MM.1S (cell line): ENCODE measurements around the gene NEK11.

Experiments used
- DNase-seq: peaks from one replicate; pipeline ENCODE4 v3.0.0-alpha.2; 2015
- H2AFZ ChIP-seq: fragments of 300-600 bp; sonication (generic); 2 replicates; pipeline ENCODE4 v1.6.0; 2016; ENCODE audit warnings: antibody characterized with exemption, low read length
- H3F3A ChIP-seq: fragments of 300-600 bp; sonication (generic); 2 replicates; pipeline ENCODE4 v1.6.1; 2016; ENCODE audit warnings: mild to moderate bottlenecking, antibody characterized with exemption, low read length, moderate library complexity, mixed read lengths; ENCODE audit not compliant: insufficient read depth
- H3K27ac ChIP-seq: fragments of 300-600 bp; sonication (generic); 2 replicates; pipeline ENCODE4 v1.5.1; 2016; ENCODE audit warnings: mild to moderate bottlenecking, low read length
- H3K27me3 ChIP-seq: fragments of 300-600 bp; sonication (generic); replicated peaks from 2 replicates; pipeline ENCODE4 v1.6.0; 2016; ENCODE audit warnings: low read length; ENCODE audit not compliant: insufficient read depth
- H3K36me3 ChIP-seq: fragments of 300-600 bp; sonication (generic); replicated peaks from 2 replicates; pipeline ENCODE4 v1.6.1; 2016; ENCODE audit warnings: mild to moderate bottlenecking, low read length, mixed read lengths; ENCODE audit not compliant: insufficient read depth
- H3K4me1 ChIP-seq: fragments of 300-600 bp; sonication (generic); 2 replicates; pipeline ENCODE4 v1.6.1; 2016; ENCODE audit warnings: low read length, mixed read lengths
- H3K4me2 ChIP-seq: fragments of 300-600 bp; sonication (generic); 2 replicates; pipeline ENCODE4 v1.6.0; 2016; ENCODE audit warnings: low read depth, low read length
- H3K4me3 ChIP-seq: fragments of 300-600 bp; sonication (generic); 2 replicates; pipeline ENCODE4 v1.5.1; 2016; ENCODE audit warnings: low read length, mixed read lengths
- H3K79me2 ChIP-seq: fragments of 300-600 bp; sonication (generic); 2 replicates; pipeline ENCODE4 v1.6.1; 2016; ENCODE audit warnings: mixed run types, low read length, mixed read lengths
- H3K9ac ChIP-seq: fragments of 300-600 bp; sonication (generic); 2 replicates; pipeline ENCODE4 v1.6.1; 2016; ENCODE audit warnings: low read length, mixed read lengths
- H3K9me2 ChIP-seq: fragments of 300-600 bp; sonication (generic); replicated peaks from 2 replicates; pipeline ENCODE4 v1.6.1; 2016; ENCODE audit warnings: mild to moderate bottlenecking, low read length, mixed read lengths; ENCODE audit not compliant: insufficient read depth
- H3K9me3 ChIP-seq: fragments of 300-600 bp; sonication (generic); replicated peaks from 2 replicates; pipeline ENCODE4 v1.6.1; 2016; ENCODE audit warnings: mild to moderate bottlenecking, low read length, mixed read lengths; ENCODE audit not compliant: insufficient read depth
- H4K20me1 ChIP-seq: fragments of 300-600 bp; sonication (generic); 2 replicates; pipeline ENCODE4 v1.6.1; 2016; ENCODE audit warnings: mild to moderate bottlenecking, low read length, moderate library complexity, mixed read lengths; ENCODE audit not compliant: insufficient read depth
- EZH2 ChIP-seq: fragments of 300-600 bp; sonication (generic); optimal IDR thresholded peaks from 2 replicates; pipeline ENCODE3; 2017; ENCODE audit warnings: low read depth, mild to moderate bottlenecking, antibody characterized with exemption, low read length, mixed read lengths
- EZH2phosphoT487 ChIP-seq: fragments of 300-600 bp; sonication (generic); IDR thresholded peaks from 2 replicates; pipeline ENCODE4 v1.6.1; 2018; ENCODE audit warnings: antibody characterized with exemption, low read length
- TF ChIP-seq, protein P1 (sequence below): fragments of 300-600 bp; sonication (generic); IDR thresholded peaks from 2 replicates; pipeline ENCODE4 v1.5.1; 2016; ENCODE audit warnings: antibody characterized with exemption, low read length, mixed read lengths

NEK11 gene

DNA sequence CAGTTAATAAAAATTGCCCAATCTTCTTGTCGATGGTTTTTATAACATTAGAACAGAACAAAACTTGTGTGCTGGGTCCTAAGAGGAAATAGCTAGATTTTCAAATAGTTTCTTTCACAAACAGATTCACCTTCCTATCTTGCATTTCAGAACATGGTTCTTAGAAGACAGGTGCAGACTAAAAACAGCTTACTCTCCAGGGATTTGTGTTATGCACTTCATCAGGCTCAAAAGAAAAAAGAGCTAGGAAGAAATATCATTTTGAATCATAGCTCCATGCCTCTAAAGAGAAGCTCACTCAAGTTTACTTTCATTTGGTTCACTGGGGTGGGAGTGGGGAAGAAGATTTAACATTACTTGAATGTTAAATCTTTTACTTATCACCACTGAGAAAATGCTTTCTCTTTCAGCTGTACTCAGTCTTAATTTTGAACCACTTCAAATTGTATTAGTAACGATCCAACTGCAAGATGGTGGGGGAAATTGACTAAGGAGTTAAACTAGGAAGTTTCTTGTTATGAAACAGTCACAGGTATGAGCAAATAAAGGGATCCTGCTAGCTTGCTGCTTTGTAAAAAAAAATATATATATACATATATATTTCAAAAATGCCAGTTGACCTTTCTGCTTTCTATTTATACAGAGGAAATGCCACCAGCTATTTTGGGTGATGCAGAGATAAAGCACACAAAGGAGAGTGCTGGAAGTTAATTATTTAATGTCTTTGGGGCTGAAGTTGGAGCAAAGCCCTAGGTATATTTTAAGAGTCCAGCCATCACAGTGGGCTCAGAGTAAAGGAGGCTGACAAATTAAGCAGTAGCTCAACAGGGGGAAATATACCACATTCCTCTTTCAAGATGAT is 326.6 kb downstream of the NEK11 start:
- Histone ChIP-seq H4K20me1 (no peaks in the 10 kb centered on the region), H3K9ac (no peak overlapping the region), H3K27me3 (no peaks in the 10 kb centered on the region), H3K4me1 (peaks cover 21% of the 10 kb centered on the region), H3K79me2 (no peaks in the 10 kb centered on the region), H3K36me3 (no peaks in the 10 kb centered on the region), H2AFZ (peak overlapping the region; percentile 34; the same call in 1 of the 2 replicates), H3F3A (no peaks in the 10 kb centered on the region), H3K4me3 (peak overlapping the region; percentile 8; the same call in 1 of the 2 replicates), H3K9me2 (no peaks in the 10 kb centered on the region), H3K4me2 (peak overlapping the region; percentile 55), H3K9me3 (no peaks in the 10 kb centered on the region), H3K27ac (peak overlapping the region; percentile 11; the same call in 1 of the 2 replicates)
- DNase-seq = peak; percentile 10
- TF ChIP-seq, protein P1, sequence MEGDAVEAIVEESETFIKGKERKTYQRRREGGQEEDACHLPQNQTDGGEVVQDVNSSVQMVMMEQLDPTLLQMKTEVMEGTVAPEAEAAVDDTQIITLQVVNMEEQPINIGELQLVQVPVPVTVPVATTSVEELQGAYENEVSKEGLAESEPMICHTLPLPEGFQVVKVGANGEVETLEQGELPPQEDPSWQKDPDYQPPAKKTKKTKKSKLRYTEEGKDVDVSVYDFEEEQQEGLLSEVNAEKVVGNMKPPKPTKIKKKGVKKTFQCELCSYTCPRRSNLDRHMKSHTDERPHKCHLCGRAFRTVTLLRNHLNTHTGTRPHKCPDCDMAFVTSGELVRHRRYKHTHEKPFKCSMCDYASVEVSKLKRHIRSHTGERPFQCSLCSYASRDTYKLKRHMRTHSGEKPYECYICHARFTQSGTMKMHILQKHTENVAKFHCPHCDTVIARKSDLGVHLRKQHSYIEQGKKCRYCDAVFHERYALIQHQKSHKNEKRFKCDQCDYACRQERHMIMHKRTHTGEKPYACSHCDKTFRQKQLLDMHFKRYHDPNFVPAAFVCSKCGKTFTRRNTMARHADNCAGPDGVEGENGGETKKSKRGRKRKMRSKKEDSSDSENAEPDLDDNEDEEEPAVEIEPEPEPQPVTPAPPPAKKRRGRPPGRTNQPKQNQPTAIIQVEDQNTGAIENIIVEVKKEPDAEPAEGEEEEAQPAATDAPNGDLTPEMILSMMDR = no peak
- no peak for TF ChIP-seq EZH2phosphoT487
- no peak for TF ChIP-seq EZH2

- TF ChIP-seq, protein P1 = no peak
- TF ChIP-seq EZH2 (no peak), EZH2phosphoT487 (no peak)
- Histone ChIP-seq H4K20me1 (no peaks in the 10 kb centered on the region), H3K4me1 (peaks cover 21% of the 10 kb centered on the region), H3K27me3 (no peaks in the 10 kb centered on the region), H3K36me3 (no peaks in the 10 kb centered on the region), H3K79me2 (no peaks in the 10 kb centered on the region), H3K4me2 (peak overlapping the region; percentile 55), H3K27ac (no peak overlapping the region), H3K4me3 (no peak overlapping the region), H3K9me3 (no peaks in the 10 kb centered on the region), H3K9me2 (no peaks in the 10 kb centered on the region), H2AFZ (peak overlapping the region; percentile 34; the same call in 1 of the 2 replicates), H3K9ac (no peak overlapping the region), H3F3A (no peaks in the 10 kb centered on the region)
- DNase-seq = no peak
Measured at GRCh38 chr3:131353986-131354385, 327.3 kb downstream of the NEK11 start.

DNA sequence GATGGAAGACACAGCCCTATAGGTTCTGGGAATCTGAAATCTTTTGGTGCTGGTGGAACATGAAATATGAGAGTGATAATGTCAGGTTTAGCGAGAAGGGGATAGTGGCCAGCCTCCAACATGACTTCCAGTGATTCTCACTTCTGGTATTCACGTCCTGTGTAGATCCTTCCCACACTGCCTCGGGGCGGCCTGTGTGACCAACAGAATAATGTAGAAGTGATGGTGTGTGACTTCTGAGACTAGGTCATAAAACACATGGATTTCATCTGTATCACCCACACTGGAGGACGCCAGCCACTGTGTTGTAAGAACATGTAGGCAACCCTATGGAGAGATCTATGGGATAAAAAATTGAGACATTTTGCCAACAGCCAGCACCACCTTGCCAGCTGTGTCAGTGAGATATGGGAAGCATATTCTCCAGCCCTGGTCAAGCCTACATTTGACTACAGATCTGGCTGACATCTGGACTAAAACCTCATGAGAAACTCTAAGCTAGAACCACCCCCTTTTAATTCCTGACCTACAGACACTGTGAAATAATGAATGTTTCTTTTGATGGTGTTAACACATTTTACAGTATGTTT is 329.4 kb downstream of the NEK11 start:
- Histone ChIP-seq H3K4me2 (no peak overlapping the region), H3K79me2 (no peaks in the 10 kb centered on the region), H3K9ac (no peak overlapping the region), H3K9me2 (no peaks in the 10 kb centered on the region), H4K20me1 (no peaks in the 10 kb centered on the region), H3F3A (no peaks in the 10 kb centered on the region), H3K4me1 (peaks cover 21% of the 10 kb centered on the region), H3K36me3 (no peaks in the 10 kb centered on the region), H3K27me3 (no peaks in the 10 kb centered on the region), H3K4me3 (no peak overlapping the region), H3K9me3 (no peaks in the 10 kb centered on the region), H3K27ac (no peak overlapping the region), H2AFZ (no peak overlapping the region)
- DNase-seq = no peak
- TF ChIP-seq EZH2phosphoT487 (no peak), EZH2 (no peak)
- TF ChIP-seq, protein P1 = no peak
